ENCODE results near the gene ZNF793.

Gene ZNF793

GRCh38 chr19:37564624-37565369 is 58.1 kb downstream of the ZNF793 start:
- no peak for DNase-seq (ENCODE audit: low read depth in 2 of 3, low spot score in 1 of 3)

- no peak for DNase-seq (ENCODE audit: low read depth in 2 of 3, low spot score in 1 of 3)
Measured at GRCh38 chr19:37565370-37565669, 58.6 kb downstream of the ZNF793 start.

GRCh38 chr19:37572203-37572602 is 65.5 kb downstream of the ZNF793 start:
- no peak for DNase-seq (ENCODE audit: low read depth in 2 of 3, low spot score in 1 of 3)

- no peak for DNase-seq (ENCODE audit: low read depth in 2 of 3, low spot score in 1 of 3)
Measured at GRCh38 chr19:37583340-37583739, 76.6 kb downstream of the ZNF793 start.

All from stimulated activated CD4-positive, alpha-beta T cell treated with anti-CD3 and anti-CD28 coated beads, Interleukin-12 subunit alpha, Interleukin-12 subunit beta, amount 100 ng/mL, for 48 hours (primary cell).